ENCODE data around the gene NDRG2.

Gene NDRG2

DNA sequence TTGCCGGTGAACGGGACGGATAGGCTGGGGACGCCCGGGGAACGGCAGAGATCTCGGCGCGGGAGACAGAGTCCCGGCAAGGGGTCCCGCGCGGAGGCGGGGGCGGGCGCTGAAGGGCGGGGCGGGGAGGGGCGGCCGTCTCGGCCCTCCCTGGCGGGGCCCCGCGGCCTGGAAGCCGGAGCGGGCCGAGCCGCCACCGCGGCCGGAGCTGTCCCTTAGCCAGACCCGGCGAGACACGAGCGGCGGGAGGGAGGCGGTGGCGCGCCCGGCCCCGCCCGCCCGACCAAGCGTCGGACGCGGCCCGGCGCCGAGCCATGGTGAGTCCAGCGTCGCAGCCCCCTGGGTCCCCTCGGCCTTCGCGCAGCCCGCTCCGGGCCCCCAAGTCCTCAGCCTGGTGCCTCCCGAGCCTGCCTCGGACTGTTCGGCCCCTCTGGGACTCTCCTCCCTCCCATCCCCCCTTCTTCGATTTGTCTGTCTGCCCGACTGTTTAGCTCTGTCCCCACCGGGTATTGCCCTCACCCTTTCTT lies 45.3 kb upstream of the NDRG2 start, which contains the start of gene ARHGEF40:
ARHGEF40 (plus strand) TSS at position 222 of the 527 bp plus-strand sequence; CDS start at position 315, 93 bp downstream.
- peak; percentile 70 for DNase-seq (ENCODE audit: low spot score)
- TF ChIP-seq, protein P1, sequence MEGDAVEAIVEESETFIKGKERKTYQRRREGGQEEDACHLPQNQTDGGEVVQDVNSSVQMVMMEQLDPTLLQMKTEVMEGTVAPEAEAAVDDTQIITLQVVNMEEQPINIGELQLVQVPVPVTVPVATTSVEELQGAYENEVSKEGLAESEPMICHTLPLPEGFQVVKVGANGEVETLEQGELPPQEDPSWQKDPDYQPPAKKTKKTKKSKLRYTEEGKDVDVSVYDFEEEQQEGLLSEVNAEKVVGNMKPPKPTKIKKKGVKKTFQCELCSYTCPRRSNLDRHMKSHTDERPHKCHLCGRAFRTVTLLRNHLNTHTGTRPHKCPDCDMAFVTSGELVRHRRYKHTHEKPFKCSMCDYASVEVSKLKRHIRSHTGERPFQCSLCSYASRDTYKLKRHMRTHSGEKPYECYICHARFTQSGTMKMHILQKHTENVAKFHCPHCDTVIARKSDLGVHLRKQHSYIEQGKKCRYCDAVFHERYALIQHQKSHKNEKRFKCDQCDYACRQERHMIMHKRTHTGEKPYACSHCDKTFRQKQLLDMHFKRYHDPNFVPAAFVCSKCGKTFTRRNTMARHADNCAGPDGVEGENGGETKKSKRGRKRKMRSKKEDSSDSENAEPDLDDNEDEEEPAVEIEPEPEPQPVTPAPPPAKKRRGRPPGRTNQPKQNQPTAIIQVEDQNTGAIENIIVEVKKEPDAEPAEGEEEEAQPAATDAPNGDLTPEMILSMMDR (IDR thresholded peaks at IDR 0.05; ENCODE audit: extremely low read depth, missing control alignments) = no peak

DNA sequence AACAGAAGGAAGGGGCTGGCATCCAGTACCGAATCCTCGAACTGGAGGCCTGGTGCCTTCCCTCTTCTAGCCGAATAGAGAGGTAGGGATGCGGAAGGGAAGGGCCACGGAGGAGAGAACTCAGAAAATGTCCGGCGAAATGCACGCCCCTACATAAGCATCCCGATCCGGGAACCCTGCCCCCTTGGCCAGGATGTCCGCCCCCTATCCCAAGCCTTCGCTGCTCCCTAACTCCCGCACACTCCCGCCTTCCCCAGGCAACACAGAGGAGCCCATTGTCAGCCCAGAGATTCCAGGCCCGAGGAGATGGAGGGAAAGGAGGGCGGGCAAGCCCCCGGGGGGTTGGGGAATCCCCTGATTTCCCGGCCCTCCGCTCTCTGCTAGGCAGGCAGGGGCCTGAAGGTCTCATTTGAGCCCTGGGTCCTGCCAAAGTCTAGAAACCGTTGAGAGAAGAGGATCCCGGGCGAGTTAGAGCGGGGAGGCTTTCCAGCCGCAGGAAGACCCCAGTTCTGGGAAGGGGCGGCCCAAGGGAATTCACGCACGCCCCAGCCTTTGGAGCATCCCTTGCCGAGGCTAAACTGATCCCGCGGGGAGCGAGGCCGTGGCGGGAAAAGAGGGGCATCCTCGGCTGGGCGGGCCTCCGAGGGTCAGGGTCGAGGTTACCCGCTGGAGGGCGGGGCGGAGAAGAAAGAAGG lies 44.7 kb upstream of the NDRG2 start:
- TF ChIP-seq, protein P1 (IDR thresholded peaks at IDR 0.05; ENCODE audit: extremely low read depth, missing control alignments) = no peak
- peak; percentile 30 for DNase-seq (ENCODE audit: low spot score)

DNA sequence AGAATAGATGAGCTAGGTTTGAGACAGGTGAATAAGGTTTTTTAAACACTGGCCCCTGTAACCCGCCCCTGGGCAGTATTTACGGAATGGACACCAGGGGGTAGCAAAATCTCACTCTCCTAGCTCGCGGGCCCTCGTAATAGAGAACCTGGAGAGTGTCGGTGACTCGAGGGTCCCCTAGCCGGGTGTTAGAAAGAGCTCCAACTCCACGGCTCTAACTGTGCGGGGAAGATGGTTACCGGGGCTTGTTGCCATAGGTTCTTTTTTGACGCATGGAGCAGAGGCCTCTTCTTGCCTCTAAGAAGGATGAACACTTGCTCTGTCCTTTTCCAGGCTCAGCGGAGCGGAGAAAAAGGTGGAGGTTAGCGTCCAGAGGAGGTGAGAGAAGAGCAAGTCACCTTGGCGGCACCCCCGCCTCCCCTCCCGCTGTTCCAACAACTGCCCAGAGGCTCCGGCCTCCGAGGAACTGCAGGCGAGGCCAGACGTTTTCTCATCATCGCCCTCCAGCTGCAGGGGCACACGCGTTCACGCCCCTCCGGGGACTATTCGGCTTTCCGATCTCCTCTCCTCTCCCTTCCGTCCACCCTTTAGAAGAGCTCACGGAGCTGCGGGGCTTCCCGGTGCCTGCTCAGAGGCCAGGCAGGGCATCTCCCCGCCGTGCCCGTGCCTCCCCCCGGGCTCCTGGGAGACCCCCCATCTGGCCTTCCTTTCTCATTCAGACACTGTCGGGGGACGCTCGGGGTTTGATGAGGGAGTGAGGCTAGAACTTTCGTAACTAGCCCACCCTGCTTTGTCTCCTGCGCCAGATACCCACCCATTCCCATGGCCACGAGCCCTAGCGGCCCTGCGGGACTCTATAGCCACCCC lies 43.9 kb upstream of the NDRG2 start:
- TF ChIP-seq, protein P1 (IDR thresholded peaks at IDR 0.05; ENCODE audit: extremely low read depth, missing control alignments) = peak; percentile 27
- peak; percentile 78 for DNase-seq (ENCODE audit: low spot score)

DNA sequence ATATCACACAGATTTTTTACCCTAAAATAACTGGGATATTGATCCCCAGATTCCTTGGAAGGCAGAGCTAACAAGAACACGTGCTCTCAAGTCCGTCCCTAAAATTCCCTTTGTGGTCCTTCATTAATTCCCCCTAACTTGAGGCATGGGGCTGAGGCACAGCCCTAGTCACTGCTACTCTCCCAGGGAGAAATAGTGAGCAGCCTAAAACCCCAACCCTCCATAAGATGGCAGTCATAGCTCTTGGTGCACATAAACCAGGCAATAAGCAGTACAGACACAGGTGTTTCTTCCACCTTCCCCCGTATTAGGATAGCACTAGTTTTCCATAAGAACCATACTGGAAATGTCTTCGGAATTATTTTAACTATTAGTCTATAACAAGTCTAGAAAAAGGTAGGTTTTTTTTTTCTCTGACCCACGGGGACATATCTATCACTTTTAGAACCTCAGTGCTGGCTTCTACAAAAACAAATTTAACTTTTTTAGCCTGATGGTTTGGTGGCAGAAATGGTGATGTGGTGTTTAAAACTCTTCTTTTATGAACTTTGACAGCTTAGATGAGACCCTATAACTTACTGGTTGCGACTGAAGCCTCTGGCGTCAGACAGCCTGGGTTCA lies 42.1 kb upstream of the NDRG2 start:
- TF ChIP-seq, protein P1 (IDR thresholded peaks at IDR 0.05; ENCODE audit: extremely low read depth, missing control alignments) = no peak
- DNase-seq (ENCODE audit: low spot score) = peak; percentile 39

DNA sequence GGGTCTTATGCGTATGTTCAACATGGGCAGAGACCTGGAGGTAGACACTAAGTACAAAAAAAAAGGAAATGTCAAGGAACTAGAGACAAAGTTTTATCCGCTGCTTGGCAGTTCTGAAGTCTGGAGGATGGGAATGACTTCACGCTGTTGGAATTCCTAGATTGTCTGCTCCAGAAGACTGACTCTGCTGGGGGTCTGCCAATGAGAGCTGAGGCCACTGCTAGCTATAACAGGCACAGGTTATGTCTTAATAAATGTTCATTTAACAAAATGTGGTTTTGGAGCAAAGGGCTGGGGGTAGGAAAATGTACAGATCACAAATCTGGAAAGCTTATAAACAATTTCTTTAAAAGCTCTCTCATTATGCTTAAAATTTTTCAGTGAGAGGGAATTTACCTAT lies 38.6 kb upstream of the NDRG2 start:
- TF ChIP-seq, protein P1 (IDR thresholded peaks at IDR 0.05; ENCODE audit: extremely low read depth, missing control alignments) = no peak
- DNase-seq (ENCODE audit: low spot score) = no peak

DNA sequence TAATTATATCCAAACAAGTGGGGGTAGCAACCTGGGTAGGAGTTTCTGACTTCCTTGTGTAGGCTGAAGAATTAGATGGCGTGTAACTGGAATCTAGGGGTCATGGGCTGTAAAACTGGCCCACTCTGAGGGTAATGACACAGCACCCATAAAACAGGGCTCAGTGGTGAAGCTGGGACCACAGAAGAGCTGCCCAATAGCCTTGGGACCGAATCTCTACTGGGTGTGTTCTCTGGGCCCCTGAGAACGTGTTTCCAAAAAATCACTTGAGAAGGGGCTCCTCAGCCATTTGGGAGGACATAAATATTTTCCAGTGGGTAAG lies 36.4 kb upstream of the NDRG2 start:
- DNase-seq (ENCODE audit: low spot score) = no peak
- TF ChIP-seq, protein P1 (IDR thresholded peaks at IDR 0.05; ENCODE audit: extremely low read depth, missing control alignments) = no peak
